HepG2 (cell line): ENCODE results near the gene CLPTM1. TPM values are rescaled to one million over a fixed set of nuclear protein-coding genes. Genes with fewer than 3 reads are reported as not detected.

Experiments
- CHCHD3 ChIP-seq: sonication (generic); formaldehyde crosslinking; IDR thresholded peaks from 2 replicates; pipeline ENCODE4 v1.8.0; 2022; ENCODE audit warnings: mild to moderate bottlenecking, missing genetic modification reagents, moderate library complexity
- FOXA3 ChIP-seq: IDR thresholded peaks from 2 replicates; pipeline ENCODE4 v1.6.1; 2016; ENCODE audit warnings: missing genetic modification reagents, missing compliant biosample characterization
- HDAC2 ChIP-seq: sonication (generic); formaldehyde crosslinking; IDR thresholded peaks from 2 replicates; pipeline ENCODE4 v1.4.0; 2020; ENCODE audit warnings: missing genetic modification reagents
- KLF6 ChIP-seq: IDR thresholded peaks from 2 replicates; pipeline ENCODE4 v1.8.0; 2016; ENCODE audit warnings: missing biosample characterization, missing genetic modification reagents
- MXI1 ChIP-seq: IDR thresholded peaks from 3 replicates; pipeline ENCODE4 v1.6.1; 2012; ENCODE audit warnings: low read depth, low read length, inconsistent platforms, borderline replicate concordance
- UBTF ChIP-seq: sonication (generic); formaldehyde crosslinking; IDR thresholded peaks from 2 replicates; pipeline ENCODE4 v1.4.0; 2020; ENCODE audit warnings: mild to moderate bottlenecking, missing genetic modification reagents
- ZBTB40 ChIP-seq, 2 experiments: fragments of 450-650 bp in 1 of 2; sonication (generic) in 1 of 2; formaldehyde crosslinking in 1 of 2; IDR thresholded peaks; 2 replicates each; pipeline versions ENCODE4 v1.6.1 to v1.8.0; 2016 to 2022; ENCODE audit warnings: antibody characterized with exemption in 1 of 2, mild to moderate bottlenecking in 1 of 2, missing genetic modification reagents in 1 of 2
- ZFY ChIP-seq: sonication (generic); formaldehyde crosslinking; IDR thresholded peaks from 2 replicates; pipeline ENCODE4 v1.4.0; 2020; ENCODE audit warnings: missing genetic modification reagents
- ZNF20 ChIP-seq: sonication (generic); formaldehyde crosslinking; IDR thresholded peaks from 2 replicates; pipeline ENCODE4 v1.4.0; 2020; ENCODE audit warnings: mild to moderate bottlenecking, moderate library complexity, missing genetic modification reagents
- ZNF629 ChIP-seq: sonication (generic); formaldehyde crosslinking; conservative IDR thresholded peaks from 2 replicates; pipeline ENCODE4 v1.5.0; 2020; ENCODE audit warnings: missing genetic modification reagents
- ZNF747 ChIP-seq: sonication (generic); formaldehyde crosslinking; IDR thresholded peaks from 2 replicates; pipeline ENCODE4 v1.8.1; 2023; ENCODE audit warnings: missing genetic modification reagents, mild to moderate bottlenecking, borderline replicate concordance
- ZNF768 ChIP-seq: sonication (generic); formaldehyde crosslinking; IDR thresholded peaks from 2 replicates; pipeline ENCODE4 v1.4.0; 2020; ENCODE audit warnings: missing genetic modification reagents
- polyA plus RNA-seq, 8 experiments: library from polyadenylated mRNA; depleted of rRNA in 3 of 8; stranded (reverse) in 7 of 8; unstranded in 1 of 8; fragments of >200 nt; fragmentation: Illumina TruSeq in 4 of 8; extraction: Trizol in 4 of 8; gene quantifications; 2 replicates each; pipeline versions ENCODE4 v1.2.1 to v1.2.3, GENCODE V29; 2011 to 2016; ENCODE audit warnings: low read depth in 4 of 8, missing spikeins in 1 of 8, mixed read lengths in 1 of 8; ENCODE audit not compliant: insufficient read depth in 1 of 8
- total RNA-seq, 5 experiments: library from RNA; depleted of rRNA; stranded (reverse); fragments of >200 nt; fragmentation: Illumina TruSeq; extraction: Trizol; gene quantifications; 2 replicates each; pipeline ENCODE4 v1.2.3, GENCODE V29; 2016; ENCODE audit warnings: low read depth in 1 of 5
- TF ChIP-seq, protein P1 (sequence below): IDR thresholded peaks from 2 replicates; pipeline ENCODE4 v1.6.1; 2016; ENCODE audit warnings: mild to moderate bottlenecking

CLPTM1 gene
- total and polyA plus RNA-seq, 2 of the 13 experiments (the other 11 are each of a cell fraction or from before 2014, with no cell fraction given): 34.9 to 42.8 TPM

DNA sequence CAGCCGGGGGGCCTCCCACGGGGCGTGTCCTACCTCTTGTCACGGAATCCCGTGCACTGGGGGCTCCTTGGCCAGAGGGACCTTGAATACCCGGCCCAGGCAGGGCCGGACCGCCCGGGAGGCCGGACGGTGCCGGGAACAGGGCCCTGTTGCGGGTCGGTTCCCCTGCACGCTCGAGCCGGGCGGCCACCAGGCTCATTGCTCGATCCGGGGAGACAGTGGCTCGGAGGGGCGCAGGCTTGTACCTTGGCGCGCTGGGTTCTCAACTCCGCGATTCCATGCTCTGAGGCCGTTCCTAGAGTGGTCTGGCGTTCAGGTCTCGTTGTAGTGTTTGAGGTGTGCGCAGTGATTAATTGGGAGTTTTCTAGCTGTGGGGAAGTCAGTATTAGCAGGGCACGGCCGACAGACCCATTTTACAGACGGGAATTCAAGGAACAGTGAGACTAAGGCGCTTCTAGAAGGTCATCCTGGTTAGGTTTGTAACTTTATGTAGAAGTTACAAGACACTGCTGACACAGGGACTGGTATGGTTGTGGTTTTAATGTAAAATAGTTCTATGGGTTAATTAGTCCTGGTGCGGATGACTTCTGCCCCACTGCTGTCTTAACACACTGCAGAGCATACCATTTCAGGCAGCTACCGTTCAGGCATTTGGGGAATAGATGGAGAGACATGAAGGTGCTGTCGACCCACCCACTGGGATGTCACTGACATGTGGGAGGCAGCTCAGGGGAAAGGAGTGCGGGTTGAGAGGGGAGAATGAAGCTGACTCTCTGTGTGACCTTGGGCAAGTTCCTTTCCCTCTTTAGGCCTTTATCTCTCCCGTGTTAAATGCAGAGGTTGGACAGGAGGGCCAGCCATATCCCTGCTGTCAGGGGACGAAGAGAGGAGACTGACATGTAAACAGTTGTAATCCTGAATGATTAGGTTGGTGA is 592 bp downstream of the CLPTM1 start (continued):
- TF ChIP-seq ZBTB40 (IDR thresholded peaks at IDR 0.05): no peak
- TF ChIP-seq ZBTB40 (CRISPR knock-in tag; IDR thresholded peaks at IDR 0.05): no peak
- peak; percentile 91 for TF ChIP-seq ZNF629 (CRISPR knock-in tag)
- no peak for TF ChIP-seq CHCHD3 (CRISPR knock-in tag)
- TF ChIP-seq ZFY (CRISPR knock-in tag): peak; percentile 73
- TF ChIP-seq UBTF (CRISPR knock-in tag): peak; percentile 42; the same call in 1 of the 2 replicates
- TF ChIP-seq ZNF747 (CRISPR knock-in tag): no peak
- TF ChIP-seq ZNF768 (CRISPR knock-in tag): peak; percentile 3; the same call in 1 of the 2 replicates
- TF ChIP-seq HDAC2 (CRISPR knock-in tag): 0 out of 2 replicates have a peak, but pooled peaks have one; percentile 18
- peak; percentile 41; the same call in 1 of the 3 replicates for TF ChIP-seq MXI1
- TF ChIP-seq, protein P1, sequence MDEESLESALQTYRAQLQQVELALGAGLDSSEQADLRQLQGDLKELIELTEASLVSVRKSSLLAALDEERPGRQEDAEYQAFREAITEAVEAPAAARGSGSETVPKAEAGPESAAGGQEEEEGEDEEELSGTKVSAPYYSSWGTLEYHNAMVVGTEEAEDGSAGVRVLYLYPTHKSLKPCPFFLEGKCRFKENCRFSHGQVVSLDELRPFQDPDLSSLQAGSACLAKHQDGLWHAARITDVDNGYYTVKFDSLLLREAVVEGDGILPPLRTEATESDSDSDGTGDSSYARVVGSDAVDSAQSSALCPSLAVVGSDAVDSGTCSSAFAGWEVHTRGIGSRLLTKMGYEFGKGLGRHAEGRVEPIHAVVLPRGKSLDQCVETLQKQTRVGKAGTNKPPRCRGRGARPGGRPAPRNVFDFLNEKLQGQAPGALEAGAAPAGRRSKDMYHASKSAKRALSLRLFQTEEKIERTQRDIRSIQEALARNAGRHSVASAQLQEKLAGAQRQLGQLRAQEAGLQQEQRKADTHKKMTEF (CRISPR knock-in tag): no peak
- TF ChIP-seq KLF6: no peak
- no peak for TF ChIP-seq FOXA3 (CRISPR knock-in tag)
- no peak for TF ChIP-seq ZNF20
